ENCODE results near the gene HIVEP2.

HIVEP2 gene

GRCh38 chr6:142830807-142831206, 114.2 kb downstream of the HIVEP2 start:
- no peak for TF ChIP-seq SPI1 (IDR thresholded peaks at IDR 0.05; ENCODE audit: borderline replicate concordance, low read depth)
- no peak for DNase-seq (ENCODE audit: low read depth in 1 of 2, low spot score in 1 of 2)
- Histone ChIP-seq H3K27me3 (ENCODE audit: insufficient read depth, poor library complexity, severe bottlenecking) (no peaks in the 10 kb centered on the region), H3K27ac (replicated peaks) (no peak overlapping the region), H3K4me3 (replicated peaks; ENCODE audit: insufficient read depth, low read length) (no peak overlapping the region)

- no peak for DNase-seq (ENCODE audit: low read depth in 1 of 2, low spot score in 1 of 2)
- Histone ChIP-seq H3K27ac (replicated peaks) (no peak overlapping the region), H3K27me3 (ENCODE audit: insufficient read depth, poor library complexity, severe bottlenecking) (no peaks in the 10 kb centered on the region), H3K4me3 (replicated peaks; ENCODE audit: insufficient read depth, low read length) (no peak overlapping the region)
- no peak for TF ChIP-seq GABPA (IDR thresholded peaks at IDR 0.05; ENCODE audit: low read depth)
- no peak for TF ChIP-seq CTCF (IDR thresholded peaks at IDR 0.05; ENCODE audit: insufficient read depth, low read length)
- TF ChIP-seq SPI1 (IDR thresholded peaks at IDR 0.05; ENCODE audit: borderline replicate concordance, low read depth), result no peak
- TF ChIP-seq POLR2AphosphoS5 (IDR thresholded peaks at IDR 0.05; ENCODE audit: low read depth), result no peak
- no peak for TF ChIP-seq REST (IDR thresholded peaks at IDR 0.05; ENCODE audit: insufficient replicate concordance, low read depth)
These were observed 114.8 kb downstream of the HIVEP2 start for GRCh38 chr6:142830116-142830710.

GRCh38 chr6:142829556-142829955, 115.4 kb downstream of the HIVEP2 start:
- DNase-seq (ENCODE audit: low read depth in 1 of 2, low spot score in 1 of 2), result no peak
- H3K4me3 ChIP-seq (replicated peaks; ENCODE audit: insufficient read depth, low read length), result no peak overlapping the region
- TF ChIP-seq REST (IDR thresholded peaks at IDR 0.05; ENCODE audit: insufficient replicate concordance, low read depth), result no peak
- no peak for TF ChIP-seq SPI1 (IDR thresholded peaks at IDR 0.05; ENCODE audit: borderline replicate concordance, low read depth)
- no peak for TF ChIP-seq CTCF (IDR thresholded peaks at IDR 0.05; ENCODE audit: insufficient read depth, low read length)
- no peak for TF ChIP-seq GABPA (IDR thresholded peaks at IDR 0.05; ENCODE audit: low read depth)
- no peak for TF ChIP-seq POLR2AphosphoS5 (IDR thresholded peaks at IDR 0.05; ENCODE audit: low read depth)
- H3K27ac ChIP-seq (replicated peaks), result no peak overlapping the region
- no peaks in the 10 kb centered on the region for H3K27me3 ChIP-seq (ENCODE audit: insufficient read depth, poor library complexity, severe bottlenecking)

GRCh38 chr6:142827991-142828390, 117.0 kb downstream of the HIVEP2 start:
- Histone ChIP-seq H3K27me3 (ENCODE audit: insufficient read depth, poor library complexity, severe bottlenecking) (no peaks in the 10 kb centered on the region), H3K4me3 (replicated peaks; ENCODE audit: insufficient read depth, low read length) (no peak overlapping the region), H3K27ac (replicated peaks) (no peak overlapping the region)
- no peak for TF ChIP-seq REST (IDR thresholded peaks at IDR 0.05; ENCODE audit: insufficient replicate concordance, low read depth)
- TF ChIP-seq SPI1 (IDR thresholded peaks at IDR 0.05; ENCODE audit: borderline replicate concordance, low read depth), result no peak
- DNase-seq (ENCODE audit: low read depth in 1 of 2, low spot score in 1 of 2), result no peak

Data from HL-60 (cell line).